WTC11 (cell line): ENCODE results near the gene GALNT2. TPM values are rescaled to one million over a fixed set of nuclear protein-coding genes. Genes with fewer than 3 reads are reported as not detected.

Experiments
- ATAC-seq: fragments of 200-7000 bp; cut with Tn5 transposase; 2 replicates; pipeline ENCODE4 v1.10.0; 2021; ENCODE audit warnings: mild to moderate bottlenecking, moderate library complexity
- CTCF ChIA-PET: fragments of 300-600 bp; sonication (Branson Sonifier 250); formaldehyde crosslinking; loops from one replicate; lab custom pipeline; 2021; ENCODE audit warnings: antibody characterized with exemption; lab: Charles Lee
- POLR2A ChIA-PET: fragments of 350-600 bp; sonication (Branson Sonifier 250); formaldehyde crosslinking; loops from one replicate; lab custom pipeline; 2021; ENCODE audit warnings: antibody characterized with exemption; lab: Charles Lee
- DNase-seq: peaks from one replicate; pipeline ENCODE4 v3.0.0; 2021; ENCODE audit warnings: low spot score
- H3K27ac Mint-ChIP-seq: 2 replicates; pipeline ENCODE4 v1.8.0; 2021; ENCODE audit warnings: mixed read lengths
- H3K27me3 Mint-ChIP-seq: 2 replicates; pipeline ENCODE4 v1.8.0; 2021; ENCODE audit warnings: low read depth, mild to moderate bottlenecking, moderate library complexity, mixed read lengths
- H3K36me3 Mint-ChIP-seq: 2 replicates; pipeline ENCODE4 v1.8.0; 2021; ENCODE audit warnings: mixed read lengths
- H3K4me1 Mint-ChIP-seq: 2 replicates; pipeline ENCODE4 v1.8.0; 2022; ENCODE audit warnings: mixed read lengths
- H3K4me3 Mint-ChIP-seq: 2 replicates; pipeline ENCODE4 v1.8.0; 2021; ENCODE audit warnings: mild to moderate bottlenecking, moderate library complexity, mixed read lengths
- H3K9me3 Mint-ChIP-seq: 2 replicates; pipeline ENCODE4 v1.8.0; 2021; ENCODE audit warnings: mixed read lengths
- ARID4B ChIP-seq: sonication (generic); formaldehyde crosslinking; IDR thresholded peaks from 2 replicates; pipeline ENCODE4 v1.8.0; 2023; ENCODE audit warnings: missing genetic modification reagents, mild to moderate bottlenecking, borderline replicate concordance
- CBFB ChIP-seq: sonication (generic); formaldehyde crosslinking; IDR thresholded peaks from 2 replicates; pipeline ENCODE4 v1.8.1; 2022; ENCODE audit warnings: mild to moderate bottlenecking, low read depth, missing genetic modification reagents
- CTCF ChIP-seq: fragments of 200-600 bp; IDR thresholded peaks from 2 replicates; pipeline ENCODE4 v1.8.0; 2022; ENCODE audit warnings: antibody characterized with exemption
- E2F1 ChIP-seq: sonication (generic); formaldehyde crosslinking; IDR thresholded peaks from 2 replicates; pipeline ENCODE4 v1.8.0; 2022; ENCODE audit warnings: mild to moderate bottlenecking, missing genetic modification reagents
- E2F4 ChIP-seq: sonication (generic); formaldehyde crosslinking; IDR thresholded peaks from 2 replicates; pipeline ENCODE4 v1.8.1; 2022; ENCODE audit warnings: low read depth, mild to moderate bottlenecking, moderate library complexity, missing genetic modification reagents, borderline replicate concordance
- EMX1 ChIP-seq: fragments of 250-450 bp; sonication (Bioruptor Pico); IDR thresholded peaks from 2 replicates; pipeline ENCODE4 v1.8.0; 2021; ENCODE audit warnings: mild to moderate bottlenecking
- FOXJ3 ChIP-seq: sonication (generic); formaldehyde crosslinking; IDR thresholded peaks from 2 replicates; pipeline ENCODE4 v1.9.0; 2021; ENCODE audit warnings: missing genetic modification reagents, mild to moderate bottlenecking, borderline replicate concordance
- FOXK1 ChIP-seq: sonication (generic); formaldehyde crosslinking; IDR thresholded peaks from 2 replicates; pipeline ENCODE4 v1.8.0; 2022; ENCODE audit warnings: mild to moderate bottlenecking, moderate library complexity, missing genetic modification reagents
- GABPB1 ChIP-seq: sonication (generic); formaldehyde crosslinking; IDR thresholded peaks from 2 replicates; pipeline ENCODE4 v1.8.1; 2023; ENCODE audit warnings: mild to moderate bottlenecking, missing genetic modification reagents
- HMGA2 ChIP-seq: fragments of 250-450 bp; sonication (Bioruptor Pico); IDR thresholded peaks from 2 replicates; pipeline ENCODE4 v1.4.0; 2021; ENCODE audit warnings: mild to moderate bottlenecking, moderate library complexity
- IRF1 ChIP-seq: sonication (generic); formaldehyde crosslinking; IDR thresholded peaks from 2 replicates; pipeline ENCODE4 v1.8.0; 2023; ENCODE audit warnings: missing genetic modification reagents
- IRF2 ChIP-seq: sonication (generic); formaldehyde crosslinking; IDR thresholded peaks from 2 replicates; pipeline ENCODE4 v1.8.0; 2022; ENCODE audit warnings: low read depth, missing genetic modification reagents, borderline replicate concordance
- KAT7 ChIP-seq: sonication (generic); formaldehyde crosslinking; IDR thresholded peaks from 2 replicates; pipeline ENCODE4 v1.8.1; 2023; ENCODE audit warnings: missing genetic modification reagents, mild to moderate bottlenecking, borderline replicate concordance
- NFE2L1 ChIP-seq: sonication (generic); formaldehyde crosslinking; IDR thresholded peaks from 2 replicates; pipeline ENCODE4 v1.8.1; 2023; ENCODE audit warnings: missing genetic modification reagents
- NFYB ChIP-seq: sonication (generic); formaldehyde crosslinking; conservative IDR thresholded peaks from 2 replicates; pipeline ENCODE4 v1.8.0; 2022; ENCODE audit warnings: low read depth, missing genetic modification reagents
- TCF7 ChIP-seq: sonication (generic); formaldehyde crosslinking; IDR thresholded peaks from 2 replicates; pipeline ENCODE4 v1.8.0; 2022; ENCODE audit warnings: mild to moderate bottlenecking, low read depth, missing genetic modification reagents, moderate library complexity
- ZNF263 ChIP-seq: sonication (generic); formaldehyde crosslinking; IDR thresholded peaks from 2 replicates; pipeline ENCODE4 v1.8.1; 2022; ENCODE audit warnings: low read depth, mild to moderate bottlenecking, moderate library complexity, missing genetic modification reagents
- ZNF317 ChIP-seq: sonication (generic); formaldehyde crosslinking; IDR thresholded peaks from 2 replicates; pipeline ENCODE4 v1.8.1; 2023; ENCODE audit warnings: low read depth, mild to moderate bottlenecking, moderate library complexity, missing genetic modification reagents, borderline replicate concordance
- ZNF671 ChIP-seq: fragments of 250-450 bp; sonication (Bioruptor Pico); IDR thresholded peaks from 2 replicates; pipeline ENCODE4 v1.8.0; 2021; ENCODE audit warnings: mild to moderate bottlenecking
- ZSCAN18 ChIP-seq: fragments of 250-450 bp; sonication (Bioruptor Pico); IDR thresholded peaks from 2 replicates; pipeline ENCODE4 v2.1.2; 2022; ENCODE audit warnings: mild to moderate bottlenecking, moderate library complexity
- total RNA-seq: library from RNA; stranded (reverse); gene quantifications from 3 replicates; pipeline ENCODE4 v1.2.3, GENCODE V29; 2021

GALNT2 gene
- total RNA-seq, 1 experiment from 2014 or later, result 74.8 TPM

GRCh38 chr1:230074762-230075161, 7.7 kb downstream of the GALNT2 start:
- Mint-ChIP-seq H3K4me3 (no peak overlapping the region), H3K27me3 (no peaks in the 10 kb centered on the region), H3K4me1 (peaks cover 60% of the 10 kb centered on the region), H3K27ac (no peak overlapping the region), H3K9me3 (no peaks in the 10 kb centered on the region), H3K36me3 (no peaks in the 10 kb centered on the region; the same call in 1 of the 2 replicates)
- POLR2A ChIA-PET, result no interaction called here
- DNase-seq (no peak), ATAC-seq (no peak)
- CTCF ChIA-PET, result no interaction called here
- TF ChIP-seq TCF7 (CRISPR knock-in tag), result no peak
- no peak for TF ChIP-seq CBFB (CRISPR knock-in tag)
- TF ChIP-seq FOXK1 (CRISPR knock-in tag), result no peak
- TF ChIP-seq E2F1, result no peak
- TF ChIP-seq ZSCAN18 (CRISPR knock-in tag), result no peak
- no peak for TF ChIP-seq GABPB1
- no peak for TF ChIP-seq FOXJ3 (CRISPR knock-in tag)
- TF ChIP-seq IRF2 (CRISPR knock-in tag), result no peak
- no peak for TF ChIP-seq HMGA2 (CRISPR knock-in tag)
- no peak for TF ChIP-seq ARID4B (CRISPR knock-in tag)
- TF ChIP-seq ZNF317 (CRISPR knock-in tag), result no peak
- TF ChIP-seq EMX1 (CRISPR knock-in tag), result no peak
- no peak for TF ChIP-seq ZNF671
- TF ChIP-seq NFE2L1 (CRISPR knock-in tag), result no peak
- no peak for TF ChIP-seq IRF1 (CRISPR knock-in tag)
- no peak for TF ChIP-seq E2F4 (CRISPR knock-in tag)
- TF ChIP-seq NFYB (CRISPR knock-in tag), result no peak
- TF ChIP-seq KAT7 (CRISPR knock-in tag), result no peak
- no peak for TF ChIP-seq CTCF
- no peak for TF ChIP-seq ZNF263 (CRISPR knock-in tag)
